ENCODE results near the gene ALG6. TPM values are rescaled to one million over a fixed set of nuclear protein-coding genes. Genes with fewer than 3 reads are reported as not detected.
"Not testable (repeated sequence)": the region's sequence is repeated elsewhere in the genome, so short reads cannot be mapped to it uniquely, and the experiment has no call there.

ALG6 gene
- total RNA-seq, 1 experiment from 2014 or later, result 101 TPM

DNA sequence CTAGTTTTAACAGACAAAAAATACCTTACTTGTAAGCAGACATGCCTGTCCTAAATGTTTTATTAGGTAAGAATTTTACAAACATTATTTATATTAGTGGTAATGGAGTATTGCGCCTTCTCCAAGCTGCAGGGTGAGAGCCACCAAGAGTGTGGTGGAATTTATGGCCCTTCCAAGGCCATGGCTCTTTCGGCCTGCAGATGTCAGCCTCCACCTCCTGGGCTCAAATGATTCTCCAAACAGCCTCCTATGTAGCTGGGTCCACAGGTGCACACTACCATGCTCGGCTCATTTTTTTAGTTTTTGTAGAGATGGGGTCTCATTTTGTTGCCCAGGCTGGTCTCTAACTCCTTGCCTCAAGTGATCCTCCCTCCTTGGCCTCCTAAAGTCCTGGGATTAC lies 99.3 kb downstream of the ALG6 start:
- Histone ChIP-seq H3K79me2 (ENCODE audit: low read length) (peaks cover 32% of the 10 kb centered on the region), H3K4me1 (ENCODE audit: low read length) (no peaks in the 10 kb centered on the region), H3K9me2 (replicated peaks; ENCODE audit: insufficient read depth, low read length) (no peaks in the 10 kb centered on the region), H3K9ac (ENCODE audit: low read length) (no peak overlapping the region), H2AFZ (ENCODE audit: low read length) (no peak overlapping the region), H3K4me3 (ENCODE audit: low read length) (no peak overlapping the region), H4K20me1 (ENCODE audit: insufficient read depth, low read depth, low read length) (no peaks in the 10 kb centered on the region), H3K36me3 (ENCODE audit: insufficient read depth, low read length) (peaks cover 30% of the 10 kb centered on the region), H3K4me2 (ENCODE audit: low read depth, low read length, poor library complexity, severe bottlenecking) (no peak overlapping the region), H3K27me3 (ENCODE audit: low read length) (no peaks in the 10 kb centered on the region), H3K27ac (ENCODE audit: low read length) (no peak overlapping the region), H3K9me3 (ENCODE audit: low read length) (no peaks in the 10 kb centered on the region; the same call in 1 of the 2 replicates)
- no peak for DNase-seq

DNA sequence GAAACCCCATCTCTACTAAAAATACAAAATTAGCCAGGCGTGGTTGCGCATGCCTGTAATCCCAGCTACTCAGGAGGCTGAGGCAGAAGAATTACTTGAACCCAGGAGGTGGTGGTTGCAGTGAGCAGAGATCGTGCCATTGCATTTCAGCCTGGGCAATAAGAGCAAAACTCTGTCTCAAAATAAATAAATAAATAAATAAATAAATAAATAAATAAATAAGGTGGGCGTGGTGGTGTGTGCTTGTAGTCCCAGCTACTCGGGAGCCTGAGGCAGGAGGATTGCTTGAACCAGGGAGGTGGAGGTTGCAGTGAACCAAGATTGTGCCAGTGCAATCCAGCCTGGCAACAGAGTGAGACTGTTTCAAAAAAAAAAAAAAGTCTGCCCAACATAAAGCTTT lies 101.3 kb downstream of the ALG6 start:
- DNase-seq; H2AFZ ChIP-seq (ENCODE audit: low read length); H3K4me3 ChIP-seq (ENCODE audit: low read length); H3K27ac ChIP-seq (ENCODE audit: low read length); H4K20me1 ChIP-seq (ENCODE audit: insufficient read depth, low read depth, low read length); H3K4me1 ChIP-seq (ENCODE audit: low read length); H3K9me2 ChIP-seq (replicated peaks; ENCODE audit: insufficient read depth, low read length); H3K27me3 ChIP-seq (ENCODE audit: low read length); H3K9me3 ChIP-seq (ENCODE audit: low read length); H3K9ac ChIP-seq (ENCODE audit: low read length); H3K4me2 ChIP-seq (ENCODE audit: low read depth, low read length, poor library complexity, severe bottlenecking): not testable (repeated sequence)
- Histone ChIP-seq H3K79me2 (ENCODE audit: low read length) (peaks cover 29% of the 10 kb centered on the region), H3K36me3 (ENCODE audit: insufficient read depth, low read length) (peaks cover 13% of the 10 kb centered on the region; the same call in 1 of the 2 replicates)

DNA sequence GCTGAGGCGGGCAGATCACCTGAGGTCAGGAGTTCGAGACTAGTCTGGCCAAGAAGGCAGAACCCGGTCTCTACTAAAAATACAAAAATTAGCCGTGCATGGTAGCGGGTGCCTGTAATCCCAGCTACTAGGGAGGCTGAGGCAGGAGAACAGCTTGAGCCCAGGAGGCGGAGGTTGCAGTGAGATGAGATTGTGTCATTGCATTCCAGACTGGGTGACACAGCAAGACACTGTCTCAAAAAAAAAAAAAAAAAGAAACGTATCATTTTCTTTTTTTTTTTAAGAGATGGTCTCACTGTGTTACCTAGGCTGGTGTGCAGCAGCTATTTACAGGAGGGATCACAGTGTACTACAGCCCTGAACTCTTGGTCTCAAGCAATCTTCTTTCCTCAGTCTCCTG lies 108.3 kb downstream of the ALG6 start:
- Histone ChIP-seq H3K9me2 (replicated peaks; ENCODE audit: insufficient read depth, low read length) (no peaks in the 10 kb centered on the region; the same call in 1 of the 2 replicates), H4K20me1 (ENCODE audit: insufficient read depth, low read depth, low read length) (no peaks in the 10 kb centered on the region), H2AFZ (ENCODE audit: low read length) (no peak overlapping the region), H3K4me1 (ENCODE audit: low read length) (no peaks in the 10 kb centered on the region), H3K4me3 (ENCODE audit: low read length) (no peak overlapping the region), H3K27me3 (ENCODE audit: low read length) (no peaks in the 10 kb centered on the region), H3K36me3 (ENCODE audit: insufficient read depth, low read length) (peaks cover 35% of the 10 kb centered on the region), H3K79me2 (ENCODE audit: low read length) (peaks cover 20% of the 10 kb centered on the region), H3K4me2 (ENCODE audit: low read depth, low read length, poor library complexity, severe bottlenecking) (no peak overlapping the region), H3K9me3 (ENCODE audit: low read length) (no peaks in the 10 kb centered on the region), H3K9ac (ENCODE audit: low read length) (no peak overlapping the region), H3K27ac (ENCODE audit: low read length) (no peak overlapping the region)
- DNase-seq, result no peak

DNA sequence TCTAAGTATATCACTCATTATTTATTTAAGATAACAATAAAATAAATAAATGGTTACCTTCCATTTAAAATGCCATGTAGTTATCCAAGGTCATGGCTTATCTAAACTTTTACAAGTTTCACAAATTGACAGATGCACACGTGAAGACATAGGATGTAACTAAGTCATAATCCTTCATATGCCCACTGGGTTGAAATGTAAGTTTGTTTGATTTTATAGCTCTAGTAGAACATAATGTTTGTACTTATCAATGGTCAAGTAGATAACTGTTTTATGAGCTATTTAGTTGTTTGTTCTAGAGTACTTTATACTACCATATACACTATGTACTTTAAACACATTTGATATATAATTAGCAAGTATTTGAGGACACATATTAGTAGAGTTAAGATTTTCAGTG lies 112.6 kb downstream of the ALG6 start:
- Histone ChIP-seq H2AFZ (ENCODE audit: low read length) (no peak overlapping the region), H3K27me3 (ENCODE audit: low read length) (no peaks in the 10 kb centered on the region), H3K9ac (ENCODE audit: low read length) (no peak overlapping the region), H3K27ac (ENCODE audit: low read length) (no peak overlapping the region), H3K79me2 (ENCODE audit: low read length) (peaks cover 43% of the 10 kb centered on the region), H3K4me1 (ENCODE audit: low read length) (no peaks in the 10 kb centered on the region), H3K4me2 (ENCODE audit: low read depth, low read length, poor library complexity, severe bottlenecking) (no peak overlapping the region), H3K9me3 (ENCODE audit: low read length) (no peaks in the 10 kb centered on the region), H4K20me1 (ENCODE audit: insufficient read depth, low read depth, low read length) (no peaks in the 10 kb centered on the region), H3K36me3 (ENCODE audit: insufficient read depth, low read length) (peaks cover 36% of the 10 kb centered on the region), H3K9me2 (replicated peaks; ENCODE audit: insufficient read depth, low read length) (no peaks in the 10 kb centered on the region; the same call in 1 of the 2 replicates), H3K4me3 (ENCODE audit: low read length) (no peak overlapping the region)
- DNase-seq, result no peak

DNA sequence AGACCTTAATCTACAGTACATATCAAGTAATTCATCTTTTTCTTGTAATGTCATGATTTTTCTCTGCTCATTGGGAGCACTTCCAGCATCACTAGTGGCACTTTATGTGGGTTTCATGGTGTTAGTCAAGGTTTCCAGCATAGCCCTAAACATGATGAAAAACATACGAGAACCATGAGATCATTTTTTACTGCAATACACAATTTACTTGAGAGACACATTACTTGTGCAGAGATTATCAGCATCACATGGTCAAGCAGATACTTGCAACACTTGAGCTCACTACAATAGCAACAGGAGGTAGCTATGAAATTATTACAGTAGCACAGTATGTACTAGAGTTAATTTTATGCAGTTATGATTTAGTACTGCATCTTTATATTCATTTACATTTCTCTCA lies 119.2 kb downstream of the ALG6 start:
- Histone ChIP-seq H3K9me3 (ENCODE audit: low read length) (no peaks in the 10 kb centered on the region), H3K36me3 (ENCODE audit: insufficient read depth, low read length) (peaks cover 8% of the 10 kb centered on the region; the same call in 1 of the 2 replicates), H3K4me1 (ENCODE audit: low read length) (no peaks in the 10 kb centered on the region; the same call in 1 of the 2 replicates), H3K4me2 (ENCODE audit: low read depth, low read length, poor library complexity, severe bottlenecking) (no peak overlapping the region), H3K4me3 (ENCODE audit: low read length) (no peak overlapping the region), H3K27ac (ENCODE audit: low read length) (no peak overlapping the region), H3K27me3 (ENCODE audit: low read length) (no peaks in the 10 kb centered on the region), H2AFZ (ENCODE audit: low read length) (no peak overlapping the region), H3K9me2 (replicated peaks; ENCODE audit: insufficient read depth, low read length) (no peaks in the 10 kb centered on the region), H4K20me1 (ENCODE audit: insufficient read depth, low read depth, low read length) (no peaks in the 10 kb centered on the region), H3K79me2 (ENCODE audit: low read length) (peaks cover 72% of the 10 kb centered on the region), H3K9ac (ENCODE audit: low read length) (no peak overlapping the region)
- no peak for DNase-seq

DNA sequence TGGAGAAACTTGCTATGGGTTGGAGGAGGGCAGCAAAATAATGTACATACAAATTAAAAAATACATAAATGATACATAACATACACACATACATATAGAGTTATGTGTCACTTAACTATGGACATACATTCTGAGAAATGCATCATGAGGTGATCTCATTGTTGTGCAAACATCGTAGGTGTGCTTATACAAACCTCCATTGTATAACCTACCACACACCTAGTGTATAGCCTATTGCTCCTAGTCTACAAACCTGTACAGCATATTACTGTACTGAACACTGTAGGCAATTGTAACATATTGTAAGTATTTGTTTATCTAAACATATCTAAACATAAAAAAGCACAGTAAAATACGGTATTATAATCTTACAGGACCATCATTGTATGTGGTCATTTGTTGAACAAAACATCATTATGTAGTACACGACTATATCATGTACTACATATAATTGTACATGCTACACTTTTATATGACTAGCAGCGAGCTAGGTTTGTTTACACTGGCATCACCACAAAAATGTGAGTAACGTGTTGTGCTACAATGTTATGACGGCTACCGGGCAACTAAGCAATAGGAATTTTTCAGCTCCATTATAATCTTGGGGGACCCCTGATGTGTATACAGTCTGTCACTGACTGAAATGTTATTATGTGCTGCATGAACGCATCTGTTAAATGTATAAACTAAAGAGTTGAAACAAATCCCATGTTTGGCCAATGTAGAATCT lies 120.1 kb downstream of the ALG6 start:
- H3K4me2 ChIP-seq (ENCODE audit: low read depth, low read length, poor library complexity, severe bottlenecking), result no peak overlapping the region
- no peaks in the 10 kb centered on the region for H3K27me3 ChIP-seq (ENCODE audit: low read length)
- H3K79me2 ChIP-seq (ENCODE audit: low read length), result peaks cover 79% of the 10 kb centered on the region
- H4K20me1 ChIP-seq (ENCODE audit: insufficient read depth, low read depth, low read length), result no peaks in the 10 kb centered on the region
- H3K27ac ChIP-seq (ENCODE audit: low read length), result no peak overlapping the region
- H3K9me2 ChIP-seq (replicated peaks; ENCODE audit: insufficient read depth, low read length), result no peaks in the 10 kb centered on the region
- H2AFZ ChIP-seq (ENCODE audit: low read length), result no peak overlapping the region
- H3K36me3 ChIP-seq (ENCODE audit: insufficient read depth, low read length), result peaks cover 8% of the 10 kb centered on the region; the same call in 1 of the 2 replicates
- DNase-seq, result no peak
- no peak overlapping the region for H3K9ac ChIP-seq (ENCODE audit: low read length)
- no peaks in the 10 kb centered on the region; the same call in 1 of the 2 replicates for H3K4me1 ChIP-seq (ENCODE audit: low read length)
- no peaks in the 10 kb centered on the region for H3K9me3 ChIP-seq (ENCODE audit: low read length)
- H3K4me3 ChIP-seq (ENCODE audit: low read length), result no peak overlapping the region

Small RNA genes within 50 kb of the gene (small RNA-seq; reads per million reads assigned to genes)
- not detected for gene MIR6068
- gene RF00019, result not detected

Other genes with a start within 250 kb of the ALG6 start
- gene FOXD3, start 45.1 kb upstream of the ALG6 start, total RNA-seq (2014; rRNA removed; shearing (Covaris generic); ENCODE audit: low replicate concordance), result not detected in 2 replicates
- gene ITGB3BP, start 155.6 kb downstream of the ALG6 start, total RNA-seq (2014; rRNA removed; shearing (Covaris generic); ENCODE audit: low replicate concordance), result 30.7 and 104 TPM in 2 replicates
- 10.9 and 20.0 TPM in 2 replicates for gene EFCAB7, start 155.9 kb downstream of the ALG6 start, total RNA-seq (2014; rRNA removed; shearing (Covaris generic); ENCODE audit: low replicate concordance)
- 67.1 and 89.0 TPM in 2 replicates for gene PGM1, start 225.8 kb downstream of the ALG6 start, total RNA-seq (2014; rRNA removed; shearing (Covaris generic); ENCODE audit: low replicate concordance)

Measured in Karpas-422 (cell line).